Anterior cingulate cortex (tissue), 58 donors: Measurements from ENCODE around the gene BEND2.

ENCODE experiments used
- DNase-seq, 58 donors: peaks; one replicate each; lab custom pipeline; 2025; lab: John Stamatoyannopoulos, UW

The BEND2 gene

GRCh38 chrX:18146954-18147353, 73.7 kb downstream of the BEND2 start:
- no peak for DNase-seq

GRCh38 chrX:18146009-18146408, 74.7 kb downstream of the BEND2 start:
- DNase-seq, result no peak

- no peak for DNase-seq
These were observed 83.9 kb downstream of the BEND2 start for GRCh38 chrX:18136816-18137215.

- no peak for DNase-seq
These were observed 87.1 kb downstream of the BEND2 start for GRCh38 chrX:18133605-18134004.

- DNase-seq, result no peak
These were observed 91.0 kb downstream of the BEND2 start for GRCh38 chrX:18129690-18130089.

- no peak for DNase-seq
These were observed 93.7 kb downstream of the BEND2 start for GRCh38 chrX:18126971-18127370.

GRCh38 chrX:18119856-18120255, 100.8 kb downstream of the BEND2 start:
- no peak for DNase-seq
